GM12878 (cell line): Measurements from ENCODE around the gene CD164L2. TPM values are rescaled to one million over a fixed set of nuclear protein-coding genes. Genes with fewer than 3 reads are reported as not detected.

Source experiments
- BACH1 ChIP-seq: fragments of 450-650 bp; IDR thresholded peaks from 2 replicates; pipeline ENCODE4 v1.6.1; 2017; ENCODE audit warnings: mild to moderate bottlenecking, borderline replicate concordance
- BCL11A ChIP-seq: IDR thresholded peaks from 2 replicates; pipeline ENCODE4 v1.6.1; 2011; ENCODE audit warnings: low read depth, low read length
- BCL3 ChIP-seq: IDR thresholded peaks from 2 replicates; pipeline ENCODE4 v1.6.1; 2011; ENCODE audit warnings: borderline replicate concordance, low read depth, mild to moderate bottlenecking, moderate library complexity, low read length; ENCODE audit not compliant: insufficient read depth, poor library complexity, severe bottlenecking
- BHLHE40 ChIP-seq, 2 experiments: fragments of 450-650 bp in 1 of 2; IDR thresholded peaks; 2 replicates each; pipeline ENCODE4 v1.6.1; 2011 to 2017; ENCODE audit warnings: low read depth in 2 of 2, borderline replicate concordance in 1 of 2, improper control_type of control experiment in 1 of 2, low read length in 1 of 2, mild to moderate bottlenecking in 1 of 2
- CBFB ChIP-seq: IDR thresholded peaks from 2 replicates; pipeline ENCODE4 v1.6.1; 2016; ENCODE audit warnings: antibody characterized with exemption, low read depth
- CBX5 ChIP-seq: sonication (generic); IDR thresholded peaks from 2 replicates; pipeline ENCODE4 v1.6.1; 2016; ENCODE audit warnings: low read depth, moderate library complexity, mild to moderate bottlenecking, inconsistent platforms
- CREM ChIP-seq: IDR thresholded peaks from 2 replicates; pipeline ENCODE4 v1.6.1; 2014; ENCODE audit warnings: antibody characterized with exemption, low read depth
- EP300 ChIP-seq, 2 experiments: fragments of 150-350 bp in 1 of 2; IDR thresholded peaks; 2 replicates each; pipeline ENCODE4 v1.6.1; 2011 to 2012; ENCODE audit warnings: low read depth in 2 of 2, low read length in 2 of 2, borderline replicate concordance in 1 of 2, improper control_type of control experiment in 1 of 2, inconsistent platforms in 1 of 2; ENCODE audit not compliant: control insufficient read depth in 1 of 2
- HCFC1 ChIP-seq: fragments of 150-350 bp; IDR thresholded peaks from 2 replicates; pipeline ENCODE4 v1.6.1; 2014; ENCODE audit warnings: low read length
- HDGF ChIP-seq: fragments of 450-650 bp; IDR thresholded peaks from 2 replicates; pipeline ENCODE4 v1.6.1; 2016; ENCODE audit warnings: antibody characterized with exemption
- IKZF1 ChIP-seq: fragments of 450-650 bp; conservative IDR thresholded peaks from 2 replicates; pipeline ENCODE4 v1.6.1; 2017; ENCODE audit warnings: antibody characterized with exemption, mild to moderate bottlenecking
- JUNB ChIP-seq: IDR thresholded peaks from 2 replicates; pipeline ENCODE4 v1.6.1; 2016; ENCODE audit warnings: antibody characterized with exemption, mild to moderate bottlenecking
- KDM1A ChIP-seq: fragments of 200-600 bp; sonication (generic); IDR thresholded peaks from 2 replicates; pipeline ENCODE4 v1.6.1; 2016; ENCODE audit warnings: borderline replicate concordance
- MTA2 ChIP-seq: fragments of 450-650 bp; IDR thresholded peaks from 2 replicates; pipeline ENCODE4 v1.6.1; 2016; ENCODE audit warnings: low read depth, mild to moderate bottlenecking, moderate library complexity
- NFXL1 ChIP-seq: fragments of 450-650 bp; IDR thresholded peaks from 2 replicates; pipeline ENCODE4 v1.6.1; 2017; ENCODE audit warnings: antibody characterized with exemption, mild to moderate bottlenecking, borderline replicate concordance
- NFYA ChIP-seq: IDR thresholded peaks from 2 replicates; pipeline ENCODE4 v1.6.1; 2011; ENCODE audit warnings: low read depth, mild to moderate bottlenecking, low read length, improper control_type of control experiment, borderline replicate concordance
- PAX5 ChIP-seq: IDR thresholded peaks from 2 replicates; pipeline ENCODE4 v1.6.1; 2011; ENCODE audit warnings: low read depth, low read length, borderline replicate concordance
- PML ChIP-seq: IDR thresholded peaks from 2 replicates; pipeline ENCODE4 v1.6.1; 2012; ENCODE audit warnings: low read length, inconsistent platforms
- RB1 ChIP-seq: fragments of 450-650 bp; formaldehyde crosslinking; IDR thresholded peaks from 2 replicates; pipeline ENCODE4 v1.6.1; 2017; ENCODE audit warnings: mild to moderate bottlenecking, borderline replicate concordance
- RELB ChIP-seq: fragments of 450-650 bp; IDR thresholded peaks from 2 replicates; pipeline ENCODE4 v1.6.1; 2017; ENCODE audit warnings: low read depth, mild to moderate bottlenecking, moderate library complexity
- TCF3 ChIP-seq: IDR thresholded peaks from 2 replicates; pipeline ENCODE4 v1.6.1; 2012; ENCODE audit warnings: low read depth, mild to moderate bottlenecking, low read length, borderline replicate concordance; ENCODE audit not compliant: insufficient read depth
- YY1 ChIP-seq: IDR thresholded peaks from 2 replicates; pipeline ENCODE4 v1.6.1; 2011; ENCODE audit warnings: low read depth, mild to moderate bottlenecking, low read length
- ZNF687 ChIP-seq: fragments of 450-650 bp; IDR thresholded peaks from 2 replicates; pipeline ENCODE4 v1.6.1; 2017; ENCODE audit warnings: mild to moderate bottlenecking, moderate library complexity
- polyA plus RNA-seq, 11 experiments: library from polyadenylated mRNA; depleted of rRNA in 4 of 11; unstranded in 6 of 11; stranded (reverse) in 5 of 11; fragments of >200 nt; fragmentation: Nextera tagmentation in 4 of 11; fragmentation: Illumina TruSeq in 1 of 11; extraction: Ambion mirVana in 4 of 11; extraction: Trizol in 1 of 11; gene quantifications; 1 replicate in 1 of 11; 2 replicates in 10 of 11; pipeline versions ENCODE4 v1.2.1 to v1.2.3, GENCODE V29; 2011 to 2016; ENCODE audit warnings: inconsistent platforms in 2 of 11, missing spikeins in 2 of 11, low read depth in 1 of 11
- total RNA-seq, 4 experiments: library from RNA; depleted of rRNA in 3 of 4; stranded (reverse); fragments of >200 nt in 3 of 4; fragmentation: Illumina TruSeq in 1 of 4; extraction: Trizol in 1 of 4; gene quantifications; 2 replicates each; pipeline versions ENCODE4 v1.2.1 to v1.2.3, GENCODE V29; 2013 to 2021

The CD164L2 gene
- total and polyA plus RNA-seq, 10 of the 15 experiments (the other 5 are each of a cell fraction or from before 2014, with no cell fraction given) = not detected

GRCh38 chr1:27418326-27419185, 35.4 kb upstream of the CD164L2 start (continued):
- TF ChIP-seq MTA2 (peak; percentile 59), RELB (peak; percentile 92), PML (peak; percentile 30; the same call in 1 of the 2 replicates), RB1 (peak; percentile 25; the same call in 1 of the 2 replicates), IKZF1 (peak; percentile 65), NFYA (no peak), BHLHE40 (IDR thresholded peaks at IDR 0.05; ENCODE audit: borderline replicate concordance in 1 of 2, low read depth in 2 of 2, low read length in 1 of 2) (peak; percentile 34 to 48; a peak in 1 of 4 replicates), TCF3 (0 out of 2 replicates have a peak, but pooled peaks have one; percentile 30), PAX5 (peak; percentile 67; the same call in 1 of the 2 replicates), CREM (peak; percentile 54; the same call in 1 of the 2 replicates), CBFB (peak; percentile 47; the same call in 1 of the 2 replicates), HDGF (peak; percentile 71; the same call in 1 of the 2 replicates), EP300 (IDR thresholded peaks at IDR 0.05; ENCODE audit: borderline replicate concordance in 1 of 2, control insufficient read depth in 1 of 2, low read depth in 2 of 2, low read length in 2 of 2) (peak; percentile 36 to 62; a peak in 2 of 4 replicates), BACH1 (peak; percentile 69; the same call in 1 of the 2 replicates), BCL11A (0 out of 2 replicates have a peak, but pooled peaks have one; percentile 43), KDM1A (no peak), HCFC1 (peak; percentile 5; the same call in 1 of the 2 replicates), JUNB (peak; percentile 21; the same call in 1 of the 2 replicates), BCL3 (peak; percentile 51), YY1 (peak; percentile 98), ZNF687 (peak; percentile 98), CBX5 (peak; percentile 90; the same call in 1 of the 2 replicates), NFXL1 (no peak)
